Stimulated activated CD4-positive, alpha-beta T cell treated with anti-CD3 and anti-CD28 coated beads, Interleukin-4, amount 100 ng/mL, for 4 hours (primary cell): ENCODE measurements around the gene BORCS8.
"Not testable (repeated sequence)": the region's sequence is repeated elsewhere in the genome, so short reads cannot be mapped to it uniquely, and the experiment has no call there.

ENCODE experiments used
- DNase-seq, 2 experiments: peaks; one replicate each; pipeline ENCODE4 v3.0.0-alpha.2; 2020

The BORCS8 gene

DNA sequence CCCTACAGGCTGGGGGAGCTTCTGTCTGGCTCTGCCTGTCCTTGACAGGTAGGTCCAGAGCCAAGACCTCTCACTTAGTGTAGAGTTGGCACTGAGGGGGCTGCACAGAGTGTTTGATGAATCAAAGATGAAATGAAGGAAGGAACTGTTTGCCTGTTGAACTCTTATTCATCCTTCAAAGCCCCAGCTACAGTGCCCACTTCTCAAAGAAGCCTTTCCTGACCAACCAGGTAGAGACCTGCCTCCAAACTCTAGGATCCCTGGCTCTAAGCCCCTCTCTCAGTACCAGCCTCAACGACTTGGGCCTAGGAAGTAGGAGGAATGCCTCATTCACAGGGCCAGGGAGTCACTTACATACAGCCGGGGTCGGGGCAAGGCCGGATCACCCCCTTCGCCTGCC, 44.6 kb downstream of the BORCS8 start:
- DNase-seq: no peak

DNA sequence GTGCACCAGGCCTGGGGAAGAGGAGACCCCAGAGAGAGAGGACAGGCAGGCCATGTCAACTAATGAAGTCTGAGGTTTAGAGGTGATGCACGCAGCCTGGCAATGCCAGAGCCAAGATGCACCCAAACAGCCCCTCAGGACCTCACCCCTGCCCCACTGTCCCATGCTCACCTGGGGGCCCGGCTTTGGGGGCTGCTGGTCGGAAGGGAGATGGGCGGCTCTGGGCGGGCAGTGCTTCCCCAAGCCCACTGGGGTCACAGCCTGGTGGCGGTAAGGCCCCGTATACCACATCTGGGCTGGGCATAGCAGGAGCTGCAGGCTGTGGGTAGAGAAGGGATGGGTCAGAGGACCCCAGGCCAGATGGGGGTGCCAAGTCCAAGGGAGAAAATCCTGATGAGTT, 45.1 kb downstream of the BORCS8 start:
- no peak for DNase-seq

DNA sequence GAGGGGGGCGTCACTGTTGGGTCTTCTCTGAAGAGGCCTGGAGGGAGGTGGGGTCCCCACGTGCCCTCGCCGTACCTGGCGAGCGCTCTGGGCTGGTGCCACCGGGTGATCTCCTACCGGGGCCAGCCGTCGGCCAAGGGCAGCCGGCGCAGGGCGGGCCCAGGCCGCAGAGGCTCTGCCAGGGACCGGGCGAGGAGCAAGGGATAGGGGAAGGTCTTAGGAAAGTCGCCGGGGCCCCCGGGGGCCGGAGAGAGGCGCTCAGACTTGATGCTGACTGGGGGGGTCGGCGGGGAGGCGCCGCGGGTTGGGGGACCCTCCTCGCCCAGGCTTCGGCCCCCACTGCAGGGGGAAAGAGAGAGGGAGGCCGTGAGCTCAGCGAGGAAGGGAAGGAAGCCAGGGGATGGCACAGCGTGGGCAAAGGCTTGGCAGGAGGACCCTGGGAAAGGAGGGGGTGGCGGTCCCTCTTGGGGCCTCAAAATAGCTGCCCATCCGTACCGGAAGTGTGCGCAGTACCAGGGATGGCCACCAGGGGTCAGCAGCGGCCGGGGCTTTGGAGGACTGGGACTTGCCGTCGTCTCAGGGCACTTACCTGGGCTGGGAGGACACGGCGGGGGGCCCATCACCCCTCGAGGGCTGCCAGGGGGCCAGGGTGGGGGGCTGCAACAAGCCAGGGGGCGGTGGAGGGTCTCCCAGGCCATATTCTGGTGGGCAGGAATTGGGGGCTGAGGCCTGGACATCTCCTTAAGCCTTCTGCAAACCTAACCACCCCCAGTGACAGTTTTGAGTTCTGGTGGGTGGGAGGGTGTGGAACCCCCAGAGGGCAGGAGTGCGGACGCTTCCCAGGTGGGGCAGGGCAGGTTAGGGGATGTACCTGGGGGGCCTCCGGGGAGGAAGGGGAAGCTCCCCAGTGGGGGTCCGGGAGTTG, 46.0 kb downstream of the BORCS8 start:
- DNase-seq: peak; percentile 71 to 86

DNA sequence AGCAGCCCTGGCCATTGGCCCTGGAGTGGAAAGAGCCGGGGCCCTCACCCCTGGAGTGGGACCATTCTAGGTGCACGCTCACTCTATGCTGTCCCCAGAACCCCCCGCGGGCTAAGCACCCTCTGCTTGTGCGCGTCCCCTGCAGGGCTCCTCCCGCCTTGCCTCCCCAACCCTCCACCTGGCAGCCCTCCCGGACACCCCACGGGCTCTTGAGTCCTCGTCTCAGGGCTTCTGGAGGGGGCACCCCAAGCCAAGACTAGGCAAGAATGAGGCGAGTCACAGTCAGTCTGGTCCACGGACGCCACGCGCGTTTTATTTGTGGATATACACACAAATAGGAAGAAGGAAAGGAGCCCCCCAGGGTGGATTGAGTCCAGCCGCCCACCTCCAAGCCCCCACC, 46.7 kb downstream of the BORCS8 start:
- no peak for DNase-seq

DNA sequence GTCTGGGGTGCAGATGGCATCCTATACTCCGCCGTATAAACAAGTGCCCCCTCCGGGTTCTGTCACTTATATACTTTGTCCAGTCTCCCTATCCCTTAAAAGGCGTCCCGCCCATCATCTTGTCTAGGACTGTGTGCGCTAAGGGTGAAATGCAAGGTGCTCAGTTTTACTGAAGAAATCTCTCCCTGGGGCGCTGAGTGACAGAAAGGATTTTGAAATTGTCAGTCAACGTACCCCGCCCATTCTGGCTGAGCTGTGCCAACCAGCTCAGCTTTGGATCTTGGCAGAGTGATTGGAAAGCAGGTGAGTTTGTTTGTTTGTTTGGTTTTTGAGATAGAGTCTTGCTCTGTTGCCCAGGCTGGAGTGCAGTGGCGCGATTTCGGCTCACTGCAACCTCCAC, 49.6 kb downstream of the BORCS8 start:
- DNase-seq: no peak

DNA sequence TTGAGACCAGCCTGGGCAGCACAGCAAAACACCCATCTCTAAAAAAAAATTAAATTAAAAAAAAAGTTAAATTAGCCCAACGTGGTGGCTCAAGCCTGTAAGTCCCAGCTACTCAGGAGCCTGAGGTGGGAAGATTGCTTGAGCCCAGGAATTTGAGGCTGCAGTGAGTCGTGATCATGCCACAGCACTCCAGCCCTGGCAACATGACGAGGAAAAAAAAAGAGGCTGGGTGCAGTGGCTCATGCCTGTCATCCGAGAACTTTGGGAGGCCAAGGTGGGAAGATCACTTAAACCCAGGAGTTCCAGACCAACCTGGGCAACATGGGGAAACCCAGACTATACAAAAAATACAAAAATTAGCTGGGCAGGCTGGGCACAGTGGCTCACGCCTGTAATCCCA, 51.5 kb downstream of the BORCS8 start:
- no peak for DNase-seq

DNA sequence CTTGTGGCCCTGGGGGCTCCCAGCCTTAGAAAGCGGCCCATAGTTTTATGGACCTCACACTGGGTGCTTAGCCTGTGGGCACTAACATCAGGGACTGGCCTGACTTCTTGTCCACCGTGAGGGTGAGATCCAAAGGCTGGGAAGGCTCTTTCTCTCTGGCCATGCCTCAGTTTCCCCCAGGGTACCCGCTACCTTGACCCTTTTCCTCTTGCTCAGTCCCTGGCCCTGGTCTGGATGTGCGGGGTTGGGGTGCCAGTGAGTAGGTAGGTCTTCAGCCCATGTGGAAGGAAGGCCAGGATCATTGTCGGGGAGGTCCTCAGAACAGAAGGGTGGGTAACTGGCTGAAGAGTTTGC, 52.1 kb downstream of the BORCS8 start:
- no peak for DNase-seq

DNA sequence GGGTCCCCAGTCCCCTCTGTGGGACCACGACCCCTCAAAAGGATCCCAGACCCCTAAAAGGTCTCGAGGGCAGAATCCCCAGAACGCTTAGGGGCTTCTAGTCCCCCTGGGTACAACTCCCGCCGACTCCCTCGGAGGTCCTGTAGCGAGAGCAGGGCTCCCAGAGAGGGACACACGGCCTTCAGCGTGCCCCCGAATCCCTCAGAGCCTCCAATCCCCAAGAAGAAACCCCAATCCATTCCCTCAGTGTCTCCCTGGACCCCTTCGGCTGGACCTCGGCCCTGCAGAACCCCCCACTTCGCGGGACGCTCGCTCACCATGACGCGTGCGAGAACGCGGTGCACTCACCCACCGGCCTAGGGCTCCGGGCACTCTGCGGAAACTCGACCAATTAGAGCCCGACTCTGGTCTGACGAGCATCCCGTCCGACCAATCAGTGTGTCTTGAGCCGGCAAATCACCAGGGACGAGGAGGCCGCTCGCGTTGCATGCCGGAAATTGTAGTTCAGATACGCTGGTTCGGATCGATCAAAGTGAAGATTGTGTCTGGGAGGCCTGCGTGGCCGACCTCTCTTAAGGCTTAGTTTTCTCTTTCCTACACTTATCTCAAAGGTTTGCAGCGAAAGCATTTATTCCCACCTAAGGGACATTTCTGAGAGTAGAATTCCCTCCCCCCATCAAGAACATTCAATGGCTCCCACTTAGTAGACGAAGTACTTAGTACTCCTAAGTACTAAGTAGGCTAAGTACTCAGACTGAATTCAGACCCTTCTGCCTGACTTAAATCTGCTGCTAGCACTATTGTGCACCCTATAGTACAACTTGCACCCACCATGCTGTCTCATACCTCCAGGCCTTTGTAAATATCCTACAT, 53.6 kb downstream of the BORCS8 start, which contains the start of gene TMEM161A:
Gene TMEM161A (minus strand): TSS at position 370 of the 873 bp plus-strand sequence. CDS start 50 bp downstream, at position 320.
- DNase-seq: peak; percentile 93 to 97

DNA sequence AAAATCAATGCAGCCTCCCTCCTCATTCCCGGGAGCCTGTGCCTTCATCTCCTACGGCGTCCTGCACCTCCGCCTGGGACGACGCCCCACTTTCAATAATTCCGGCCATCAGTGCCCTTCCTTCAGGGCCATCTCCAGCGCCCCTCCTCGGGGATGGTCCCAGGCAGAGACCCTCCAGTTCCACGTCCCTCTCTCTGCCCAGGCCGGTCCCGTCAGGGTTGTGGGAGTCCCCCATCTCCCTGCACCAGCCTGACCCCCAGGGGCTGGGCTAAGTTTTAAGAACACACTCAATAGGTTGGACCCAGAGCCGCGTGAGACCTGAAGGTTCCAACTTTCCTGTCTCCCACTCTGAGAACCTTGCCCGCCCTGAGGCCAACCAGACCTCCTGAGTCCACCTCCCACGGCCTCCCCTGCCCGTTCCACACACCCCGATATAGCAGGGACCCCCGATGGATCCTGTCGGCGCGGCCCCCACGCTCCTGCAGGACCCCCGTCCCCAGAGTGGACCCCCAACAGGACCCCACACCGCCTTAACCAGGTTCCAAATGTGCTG, 54.3 kb downstream of the BORCS8 start:
- DNase-seq: no peak

DNA sequence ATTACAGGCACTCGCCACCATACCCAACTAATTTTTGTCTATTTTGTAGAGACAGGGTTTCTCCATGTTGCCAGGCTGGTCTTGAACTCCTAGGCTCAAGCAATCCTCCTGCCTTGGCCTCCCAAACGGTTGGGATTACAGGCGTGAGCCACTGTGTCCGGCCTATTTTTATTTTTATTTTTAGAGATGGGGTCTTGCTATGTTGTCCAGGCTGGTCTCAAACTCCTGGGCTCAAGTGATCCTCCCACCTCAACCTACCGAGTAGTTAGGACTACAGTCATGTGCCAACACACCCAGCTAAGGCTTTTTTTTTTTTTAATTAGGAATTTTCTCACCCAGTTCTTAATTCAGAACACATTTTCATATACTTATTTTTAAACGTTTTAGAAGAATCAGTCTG, 56.2 kb downstream of the BORCS8 start:
- not testable (repeated sequence) for DNase-seq

DNA sequence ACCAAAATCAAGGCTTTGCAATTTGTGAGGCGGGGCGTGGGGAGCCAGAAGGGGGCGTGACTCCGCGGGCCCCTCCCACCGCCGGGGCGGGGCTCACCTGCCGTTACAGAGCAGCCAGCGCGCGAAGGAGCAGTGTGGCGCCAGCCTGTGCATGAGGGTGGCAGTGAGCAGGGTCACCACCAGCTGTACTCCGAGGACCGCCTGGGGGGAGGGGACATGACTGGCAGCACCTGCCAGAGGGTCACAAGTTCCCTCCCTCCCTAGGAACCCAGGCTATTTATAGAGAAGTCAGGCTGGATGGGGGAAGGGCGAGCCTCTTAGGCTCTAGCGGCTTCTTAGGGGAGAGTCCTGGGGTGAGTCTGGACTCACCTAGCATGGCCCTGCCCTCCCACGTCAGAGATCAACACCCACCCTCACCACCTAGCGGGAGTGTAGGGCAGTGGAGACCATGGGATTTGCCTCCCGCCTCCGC, 57.2 kb downstream of the BORCS8 start:
- peak; percentile 36 to 41 for DNase-seq

DNA sequence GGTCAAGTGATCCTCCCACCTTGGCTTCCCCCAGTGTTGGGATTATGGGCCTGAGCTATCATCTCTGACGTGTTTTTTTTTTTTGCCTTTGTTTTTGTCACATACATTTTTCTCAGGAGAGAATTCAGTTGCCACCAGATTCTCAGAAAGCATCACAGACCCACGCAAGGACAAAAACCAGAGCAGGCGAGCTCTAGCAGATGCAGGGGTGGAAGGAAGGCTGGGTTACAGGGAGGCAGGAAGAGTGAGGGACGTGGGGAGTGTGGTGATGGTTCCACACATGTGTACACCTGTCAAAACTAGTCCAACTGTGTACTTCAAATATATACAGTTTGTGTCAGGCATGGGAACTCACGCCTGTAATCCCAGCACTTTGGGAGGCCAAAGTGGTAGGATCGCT, 58.0 kb downstream of the BORCS8 start:
- no peak for DNase-seq

DNA sequence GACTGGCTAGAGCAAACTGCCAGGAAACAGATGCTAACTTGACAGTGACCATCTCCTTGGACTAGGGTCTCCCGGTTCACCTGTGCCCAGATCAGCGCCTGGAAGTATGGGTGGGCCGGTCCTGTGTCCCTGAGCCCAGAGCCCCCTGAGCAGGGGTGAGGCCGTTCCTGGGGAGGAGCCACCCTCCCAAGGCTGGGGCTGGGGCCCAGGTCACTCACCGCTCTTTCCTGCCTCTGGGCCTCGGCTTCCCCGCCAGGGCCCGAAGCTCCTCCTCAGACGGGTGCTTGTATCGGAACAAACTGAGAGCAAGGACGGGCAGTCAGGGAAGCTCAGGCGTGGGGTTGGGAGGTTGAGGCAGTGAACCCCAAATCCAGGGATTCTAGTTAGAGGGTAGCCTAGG, 59.0 kb downstream of the BORCS8 start:
- no peak for DNase-seq

DNA sequence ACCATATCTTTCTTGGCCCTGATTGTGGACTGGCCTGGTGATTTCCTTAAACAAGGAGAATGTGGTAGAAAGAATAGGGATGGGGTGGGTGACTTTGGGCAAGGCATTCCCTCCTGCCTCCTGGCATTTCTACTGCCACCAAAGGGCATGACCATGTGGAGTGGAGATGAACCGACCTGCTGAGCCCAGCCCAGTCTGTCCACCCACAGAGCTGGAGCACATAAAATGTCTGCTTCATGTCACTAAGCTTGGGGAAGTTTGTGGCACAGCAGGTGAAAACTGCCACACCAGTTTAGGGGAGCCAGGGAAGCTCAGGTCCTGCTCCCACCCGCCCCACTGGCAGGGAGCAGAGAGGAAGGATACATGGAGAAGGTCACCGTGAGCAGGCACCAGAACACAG, 60.0 kb downstream of the BORCS8 start:
- no peak for DNase-seq
